Right lobe of liver (tissue), 4 donors: ENCODE data around the gene PLD5.

ENCODE experiments used
- CTCF ChIP-seq, 4 donors: fragments of 200-600 bp in 3 of 4; fragments of 450-650 bp in 1 of 4; IDR thresholded peaks; one replicate each; pipeline versions ENCODE4 v1.5.1 to v1.8.0; 2016 to 2022; ENCODE audit warnings: antibody characterized with exemption in 4 of 4, mild to moderate bottlenecking in 2 of 4
- POLR2A ChIP-seq: fragments of 450-650 bp; IDR thresholded peaks from one replicate; pipeline ENCODE4 v1.6.1; 2017; ENCODE audit warnings: antibody characterized with exemption, mild to moderate bottlenecking
- donor health status: DM: no; HTN: no; CAD: no.
- donor health status: DM: no; HTN: no; CAD: no.
- donor health status: DM: no; HTN: yes; CAD: no.

- TF ChIP-seq CTCF (IDR thresholded peaks at IDR 0.05) (no peak), POLR2A (no peak)
Measured at GRCh38 chr1:242139986-242140385, 384.5 kb downstream of the PLD5 start.
